ENCODE measurements around the gene CDCA4. TPM values are rescaled to one million over a fixed set of nuclear protein-coding genes. Genes with fewer than 3 reads are reported as not detected.

The CDCA4 gene
- polyA plus RNA-seq, 1 of the 3 experiments (the other 2 are of a cell fraction) = 26.8 TPM

- H3K27me3 ChIP-seq (ENCODE audit: insufficient read depth) = no peaks in the 10 kb centered on the region
- peak overlapping the region; percentile 46 for H3K4me2 ChIP-seq
- peaks cover 50 to 57% of the 10 kb centered on the region in 2 experiments for H3K4me1 ChIP-seq (ENCODE audit: control insufficient read depth in 1 of 2, insufficient read depth in 2 of 2, low read depth in 1 of 2, low read length in 1 of 2)
- H3K27ac ChIP-seq (ENCODE audit: low read depth in 2 of 2, low read length in 1 of 2) = peak overlapping the region in 1 of 2 experiments; percentile 40; a peak in 1 of 4 replicates
- H3K36me3 ChIP-seq (replicated peaks in 1 of 2; ENCODE audit: control insufficient read depth in 1 of 2, insufficient read depth in 2 of 2, low read length in 1 of 2) = peaks cover 10 to 17% of the 10 kb centered on the region in 2 experiments
- H2AFZ ChIP-seq (ENCODE audit: low read depth) = no peak overlapping the region
- CTCF ChIA-PET = interaction anchor here (1.0 to 10.9 kb wide), 2 partner anchors 30 to 72 kb away, joined by 4 to 138 read pairs; no protein-coding TSS in a partner anchor
- TF ChIP-seq EZH2phosphoT487 (IDR thresholded peaks at IDR 0.05; ENCODE audit: borderline replicate concordance, low read depth) (no peak), MEF2A (IDR thresholded peaks at IDR 0.05; ENCODE audit: borderline replicate concordance, low read depth) (no peak), ZBTB33 (IDR thresholded peaks at IDR 0.05; ENCODE audit: borderline replicate concordance, low read depth) (no peak), FOSL2 (IDR thresholded peaks at IDR 0.05; ENCODE audit: borderline replicate concordance, low read depth) (no peak), RAD21 (IDR thresholded peaks at IDR 0.05; ENCODE audit: low read length) (no peak), SMC3 (IDR thresholded peaks at IDR 0.05; ENCODE audit: low read depth, low read length) (no peak), PBX3 (IDR thresholded peaks at IDR 0.05) (no peak), FOXM1 (IDR thresholded peaks at IDR 0.05; ENCODE audit: low read depth) (no peak), EP300 (IDR thresholded peaks at IDR 0.05; ENCODE audit: borderline replicate concordance in 1 of 2, low read depth in 1 of 2, low read length in 1 of 2) (no peak), NFIC (IDR thresholded peaks at IDR 0.05; ENCODE audit: borderline replicate concordance) (no peak), USF2 (IDR thresholded peaks at IDR 0.05; ENCODE audit: borderline replicate concordance, low read depth, low read length) (no peak), RCOR1 (IDR thresholded peaks at IDR 0.05; ENCODE audit: low read length) (no peak), ELF1 (IDR thresholded peaks at IDR 0.05) (no peak), MAX (IDR thresholded peaks at IDR 0.05; ENCODE audit: low read depth) (no peak), FOXJ3 (CRISPR knock-in tag; IDR thresholded peaks at IDR 0.05) (no peak), CTCF (IDR thresholded peaks at IDR 0.05) (no peak), CHD2 (IDR thresholded peaks at IDR 0.05; ENCODE audit: low read length, partially characterized antibody) (no peak), TEAD4 (IDR thresholded peaks at IDR 0.05; ENCODE audit: borderline replicate concordance, insufficient read depth) (no peak), GABPA (IDR thresholded peaks at IDR 0.05; ENCODE audit: low read depth) (no peak), GATA2 (CRISPR knock-in tag; IDR thresholded peaks at IDR 0.05) (no peak)
- no peak for DNase-seq
- H3F3A ChIP-seq (replicated peaks; ENCODE audit: insufficient read depth) = peaks cover 14% of the 10 kb centered on the region
- 72% methylated on average over 6 of the region's 9 CpGs for WGBS (ENCODE audit: low lambda C conversion rate)
- H3K9ac ChIP-seq = peak overlapping the region; percentile 3; the same call in 1 of the 2 replicates
- H3K4me3 ChIP-seq (ENCODE audit: low read depth in 2 of 2, low read length in 1 of 2) = 0 out of 4 replicates have a peak overlapping the region, but pooled peaks of 1 of the 2 experiments have one; percentile 37
- peaks cover 100% of the 10 kb centered on the region for H3K79me2 ChIP-seq (ENCODE audit: insufficient read depth)
- H3K9me2 ChIP-seq = no peaks in the 10 kb centered on the region
- peaks cover 93% of the 10 kb centered on the region for H4K20me1 ChIP-seq (ENCODE audit: insufficient read depth)
- POLR2A ChIA-PET = no interaction called here
- H3K9me3 ChIP-seq = no peaks in the 10 kb centered on the region
Observed at GRCh38 chr14:105015242-105015641, 5.6 kb downstream of the CDCA4 start.
